Glomerular visceral epithelial cell (primary cell): ENCODE data around the gene SMCO4.
"Not testable (repeated sequence)": the region's sequence is repeated elsewhere in the genome, so short reads cannot be mapped to it uniquely, and the experiment has no call there.

Experiments used
- DNase-seq: peaks from one replicate; pipeline ENCODE4 v3.0.0-alpha.2; 2016; ENCODE audit errors: extremely low spot score

Gene SMCO4

GRCh38 chr11:93543292-93543977 is at the start of gene SMCO4:
TSS of gene SMCO4 (minus strand) at chr11:93543391. CDS start at chr11:93479189, 64,202 bp downstream.
- peak; percentile 79 for DNase-seq

- DNase-seq, result peak; percentile 37
Measured at GRCh38 chr11:93591247-93591898, 48.2 kb upstream of the SMCO4 start.

- DNase-seq, result no peak
Measured at GRCh38 chr11:93589347-93589746, 46.2 kb upstream of the SMCO4 start.

GRCh38 chr11:93587858-93588581 is 44.8 kb upstream of the SMCO4 start:
- DNase-seq, result no peak

- not testable (repeated sequence) for DNase-seq
Measured at GRCh38 chr11:93587425-93587824, 44.2 kb upstream of the SMCO4 start.

GRCh38 chr11:93585758-93586157 is 42.6 kb upstream of the SMCO4 start:
- DNase-seq, result peak; percentile 17

- DNase-seq, result no peak
Measured at GRCh38 chr11:93583490-93583889, 40.3 kb upstream of the SMCO4 start.

GRCh38 chr11:93579187-93579751 is 36.1 kb upstream of the SMCO4 start:
- DNase-seq, result no peak

GRCh38 chr11:93577286-93577685 is 34.1 kb upstream of the SMCO4 start:
- DNase-seq, result no peak

- DNase-seq, result not testable (repeated sequence)
Measured at GRCh38 chr11:93576870-93577269, 33.7 kb upstream of the SMCO4 start.

- DNase-seq, result no peak
Measured at GRCh38 chr11:93574638-93575220, 31.5 kb upstream of the SMCO4 start.

- no peak for DNase-seq
Measured at GRCh38 chr11:93573184-93573583, 30.0 kb upstream of the SMCO4 start.

- DNase-seq, result no peak
Measured at GRCh38 chr11:93572621-93573020, 29.4 kb upstream of the SMCO4 start.

GRCh38 chr11:93572171-93572570 is 29.0 kb upstream of the SMCO4 start:
- DNase-seq, result no peak

GRCh38 chr11:93571612-93572011 is 28.4 kb upstream of the SMCO4 start:
- no peak for DNase-seq

GRCh38 chr11:93570759-93571413 is 27.7 kb upstream of the SMCO4 start:
- peak; percentile 19 for DNase-seq

- no peak for DNase-seq
Measured at GRCh38 chr11:93569496-93569895, 26.3 kb upstream of the SMCO4 start.

GRCh38 chr11:93568726-93569125 is 25.5 kb upstream of the SMCO4 start:
- no peak for DNase-seq

GRCh38 chr11:93567401-93567895 is 24.3 kb upstream of the SMCO4 start:
- DNase-seq, result no peak

- no peak for DNase-seq
Measured at GRCh38 chr11:93564895-93565294, 21.7 kb upstream of the SMCO4 start.

- no peak for DNase-seq
Measured at GRCh38 chr11:93563857-93564256, 20.7 kb upstream of the SMCO4 start.
